Activated B cell treated with CpG ODN at 0.5 μM for 24 hours (primary cell): ENCODE data around the gene FAM83G. TPM values are rescaled to one million over a fixed set of nuclear protein-coding genes. Genes with fewer than 3 reads are reported as not detected.

Experiments
- ATAC-seq: fragments of 200-7000 bp; cut with Tn5 transposase; one replicate; pipeline ENCODE4 v1.10.0; 2021; ENCODE audit warnings: low read depth, mild to moderate bottlenecking, moderate library complexity
- CTCF ChIA-PET: fragments of 350-600 bp; sonication (Branson Sonifier 250); formaldehyde crosslinking; loops from one replicate; lab custom pipeline; 2021; ENCODE audit warnings: antibody characterized with exemption; lab: Charles Lee
- POLR2A ChIA-PET: fragments of 350-600 bp; sonication (Branson Sonifier 250); formaldehyde crosslinking; loops from one replicate; lab custom pipeline; 2021; ENCODE audit warnings: antibody characterized with exemption; lab: Charles Lee
- DNase-seq: peaks from one replicate; pipeline ENCODE4 v3.0.0; 2022
- H3K27ac Mint-ChIP-seq: one replicate; pipeline ENCODE4 v1.8.0; 2020; ENCODE audit warnings: mixed read lengths
- H3K27me3 Mint-ChIP-seq: one replicate; pipeline ENCODE4 v1.8.0; 2021; ENCODE audit warnings: mixed read lengths
- H3K36me3 Mint-ChIP-seq: one replicate; pipeline ENCODE4 v1.8.0; 2021; ENCODE audit warnings: low read depth, mixed read lengths
- H3K4me1 Mint-ChIP-seq: one replicate; pipeline ENCODE4 v1.8.0; 2021; ENCODE audit warnings: mixed read lengths
- H3K4me3 Mint-ChIP-seq: one replicate; pipeline ENCODE4 v1.8.0; 2020; ENCODE audit warnings: mild to moderate bottlenecking, mixed read lengths
- H3K9me3 Mint-ChIP-seq: one replicate; pipeline ENCODE4 v1.8.0; 2020; ENCODE audit warnings: mixed read lengths
- intact Hi-C: fragments of 100-400 bp; cut with micrococcal nuclease; formaldehyde crosslinking; loops from one replicate; pipeline ENCODE4 v1.15.1; 2024
- total RNA-seq: library from RNA; stranded (reverse); gene quantifications from 2 replicates; pipeline ENCODE4 v1.2.3, GENCODE V29; 2022
- TF ChIP-seq, protein P1 (sequence below): fragments of 200-600 bp; IDR thresholded peaks from one replicate; pipeline ENCODE4 v1.8.0; 2022; ENCODE audit warnings: antibody characterized with exemption, mild to moderate bottlenecking

The FAM83G gene
- total RNA-seq, 1 donor from 2014 or later, result 13.9 TPM

DNA sequence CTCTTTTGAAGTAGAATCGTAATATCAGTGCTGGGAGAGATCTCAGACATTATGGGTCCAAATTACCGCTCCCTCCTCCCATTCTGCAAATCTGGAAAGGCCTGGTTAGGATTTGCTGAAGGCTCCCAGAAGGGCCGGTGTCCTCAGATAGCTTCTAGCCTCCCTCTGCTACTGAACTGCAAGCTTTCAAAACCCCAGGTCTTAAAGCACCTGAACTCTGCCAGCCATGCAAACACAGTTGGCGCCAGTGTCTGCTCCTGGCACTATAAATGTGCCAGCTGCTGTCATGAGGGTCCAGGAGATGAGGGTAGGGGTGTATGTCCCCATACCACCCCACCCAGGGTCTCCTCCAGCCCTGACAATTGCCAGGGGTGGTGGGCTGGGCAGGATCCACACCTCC, 28.4 kb downstream of the FAM83G start:
- intact Hi-C loops, result no loop called here
- Mint-ChIP-seq H3K4me3 (no peak overlapping the region), H3K27ac (no peak overlapping the region), H3K36me3 (peaks cover 60% of the 10 kb centered on the region), H3K27me3 (no peaks in the 10 kb centered on the region), H3K9me3 (no peaks in the 10 kb centered on the region), H3K4me1 (no peaks in the 10 kb centered on the region)
- ATAC-seq (no peak), DNase-seq (no peak)
- CTCF ChIA-PET, result no interaction called here
- TF ChIP-seq, protein P1, sequence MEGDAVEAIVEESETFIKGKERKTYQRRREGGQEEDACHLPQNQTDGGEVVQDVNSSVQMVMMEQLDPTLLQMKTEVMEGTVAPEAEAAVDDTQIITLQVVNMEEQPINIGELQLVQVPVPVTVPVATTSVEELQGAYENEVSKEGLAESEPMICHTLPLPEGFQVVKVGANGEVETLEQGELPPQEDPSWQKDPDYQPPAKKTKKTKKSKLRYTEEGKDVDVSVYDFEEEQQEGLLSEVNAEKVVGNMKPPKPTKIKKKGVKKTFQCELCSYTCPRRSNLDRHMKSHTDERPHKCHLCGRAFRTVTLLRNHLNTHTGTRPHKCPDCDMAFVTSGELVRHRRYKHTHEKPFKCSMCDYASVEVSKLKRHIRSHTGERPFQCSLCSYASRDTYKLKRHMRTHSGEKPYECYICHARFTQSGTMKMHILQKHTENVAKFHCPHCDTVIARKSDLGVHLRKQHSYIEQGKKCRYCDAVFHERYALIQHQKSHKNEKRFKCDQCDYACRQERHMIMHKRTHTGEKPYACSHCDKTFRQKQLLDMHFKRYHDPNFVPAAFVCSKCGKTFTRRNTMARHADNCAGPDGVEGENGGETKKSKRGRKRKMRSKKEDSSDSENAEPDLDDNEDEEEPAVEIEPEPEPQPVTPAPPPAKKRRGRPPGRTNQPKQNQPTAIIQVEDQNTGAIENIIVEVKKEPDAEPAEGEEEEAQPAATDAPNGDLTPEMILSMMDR, result no peak
- POLR2A ChIA-PET, result no interaction called here

DNA sequence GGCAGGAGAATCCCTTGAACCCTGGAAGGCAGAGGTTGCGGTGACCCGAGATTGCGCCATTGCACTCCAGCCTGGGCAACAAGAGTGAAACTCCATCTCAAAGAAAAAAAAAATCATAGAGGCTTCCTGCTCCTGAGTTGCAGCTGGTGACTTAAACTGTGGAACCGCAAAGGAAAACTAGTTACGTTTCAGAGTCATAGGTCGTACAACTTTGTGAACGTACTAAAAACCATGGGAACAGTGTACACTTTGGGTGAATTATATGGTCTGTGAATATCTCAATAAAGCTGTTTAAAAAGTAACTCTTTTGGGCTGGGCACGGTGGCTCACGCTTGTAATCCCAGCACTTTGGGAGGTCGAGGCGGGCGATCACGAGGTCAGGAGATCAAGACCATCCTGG, 29.0 kb downstream of the FAM83G start:
- DNase-seq (no peak), ATAC-seq (no peak)
- POLR2A ChIA-PET, result no interaction called here
- no peaks in the 10 kb centered on the region for H3K4me1 Mint-ChIP-seq
- intact Hi-C loops, result no loop called here
- H3K27me3 Mint-ChIP-seq, result no peaks in the 10 kb centered on the region
- H3K36me3 Mint-ChIP-seq, result peaks cover 61% of the 10 kb centered on the region
- no peaks in the 10 kb centered on the region for H3K9me3 Mint-ChIP-seq
- CTCF ChIA-PET, result interaction anchor here (1.4 kb wide), 1 partner anchor 15 kb away, joined by 6 read pairs; no protein-coding TSS in a partner anchor
- TF ChIP-seq, protein P1, result no peak
- H3K27ac Mint-ChIP-seq, result no peak overlapping the region
- H3K4me3 Mint-ChIP-seq, result no peak overlapping the region

DNA sequence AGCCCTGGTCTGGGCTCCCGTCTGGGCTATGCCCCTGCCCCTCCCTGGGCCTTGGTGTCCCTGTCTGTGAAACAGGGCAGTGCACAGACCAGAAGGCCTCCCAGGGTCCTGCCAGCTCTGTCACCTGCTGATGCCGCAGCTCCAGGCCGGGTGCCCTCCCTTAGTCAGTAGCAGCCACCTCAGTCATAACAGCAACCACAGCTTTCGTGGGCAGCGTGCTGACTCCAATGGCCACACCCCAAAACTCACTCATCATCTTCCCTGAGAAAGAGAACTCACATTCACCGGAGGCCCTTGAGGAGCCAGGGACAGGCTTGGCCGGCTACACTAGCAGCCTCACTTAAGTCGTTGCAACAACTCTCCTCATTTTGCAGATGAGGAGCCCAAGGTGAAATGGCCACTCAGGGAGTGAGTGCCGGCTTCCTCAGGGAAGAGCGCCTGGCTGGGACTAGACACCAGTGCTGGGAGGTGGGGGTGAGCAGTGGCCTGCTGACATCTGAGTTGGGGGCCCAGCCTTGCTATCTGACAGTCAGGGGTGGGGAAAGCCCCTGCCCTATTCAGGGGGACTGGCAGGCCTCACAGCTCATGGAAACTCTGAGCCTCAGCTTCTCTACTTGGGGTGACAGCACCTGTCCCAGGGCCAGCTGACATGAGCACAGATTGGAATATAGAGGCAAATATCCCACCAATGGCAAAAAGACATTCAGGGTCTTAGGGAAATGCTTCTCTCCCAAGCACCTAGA, 30.0 kb downstream of the FAM83G start:
- Mint-ChIP-seq H3K4me3 (no peak overlapping the region), H3K36me3 (peaks cover 58% of the 10 kb centered on the region), H3K4me1 (no peaks in the 10 kb centered on the region), H3K27me3 (no peaks in the 10 kb centered on the region), H3K9me3 (no peaks in the 10 kb centered on the region), H3K27ac (no peak overlapping the region)
- ChIA-PET CTCF (interaction anchor here (1.4 kb wide), 1 partner anchor 14 kb away, joined by 6 read pairs; no protein-coding TSS in a partner anchor), POLR2A (no interaction called here)
- TF ChIP-seq, protein P1, result no peak
- ATAC-seq (no peak), DNase-seq (no peak)
- intact Hi-C loops, result no loop called here

DNA sequence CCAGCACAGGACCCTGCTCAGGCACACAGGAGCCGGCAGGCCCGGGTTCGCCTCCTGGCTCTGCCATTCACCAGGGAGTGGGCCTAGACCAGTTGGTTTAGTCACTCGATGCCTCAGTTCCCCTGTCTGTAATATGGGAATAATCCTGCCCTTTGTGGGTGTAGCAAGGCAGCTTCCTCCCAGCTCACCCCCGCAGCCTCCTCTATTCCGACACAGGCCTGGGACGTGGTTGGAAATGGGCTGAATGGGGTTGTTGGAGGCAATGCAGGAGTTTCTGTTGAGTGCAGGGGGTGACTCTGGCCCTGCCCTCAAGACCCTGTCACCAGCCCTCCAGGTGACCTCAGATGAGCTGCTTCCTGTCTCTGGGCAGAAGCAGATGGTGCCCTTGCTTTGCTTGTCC, 32.8 kb downstream of the FAM83G start:
- POLR2A ChIA-PET, result no interaction called here

More for the DNA sequence above, 32.8 kb downstream of the FAM83G start:
- H3K4me3 Mint-ChIP-seq, result no peak overlapping the region
- DNase-seq (no peak), ATAC-seq (no peak)
- TF ChIP-seq, protein P1, result no peak
- no peaks in the 10 kb centered on the region for H3K27me3 Mint-ChIP-seq
- CTCF ChIA-PET, result interaction anchor here (1.0 kb wide), 1 partner anchor 11 kb away, joined by 5 read pairs; no protein-coding TSS in a partner anchor
- intact Hi-C loops, result no loop called here
- no peak overlapping the region for H3K27ac Mint-ChIP-seq
- H3K36me3 Mint-ChIP-seq, result peaks cover 36% of the 10 kb centered on the region
- no peaks in the 10 kb centered on the region for H3K4me1 Mint-ChIP-seq
- H3K9me3 Mint-ChIP-seq, result no peaks in the 10 kb centered on the region
